Activated T-helper 1 cell treated with anti-CD3 and anti-CD28 coated beads, Interleukin-12 subunit alpha, Interleukin-12 subunit beta, Interleukin-2, Interleukin-4 antibody, amounts not matched to agents 30 ng/mL and 10 ng/mL and 1 ng/mL, durations not matched to agents 14 hours and 24 hours and 36 hours (primary cell): ENCODE data around the gene HSPA1L. TPM values are rescaled to one million over a fixed set of nuclear protein-coding genes. Genes with fewer than 3 reads are reported as not detected.

ENCODE experiments used
- DNase-seq: peaks from one replicate; pipeline ENCODE4 v3.0.0; 2021; ENCODE audit warnings: low spot score
- H3K27ac Mint-ChIP-seq: one replicate; pipeline ENCODE4 v1.8.0; 2021; ENCODE audit warnings: mild to moderate bottlenecking, mixed read lengths
- H3K27me3 Mint-ChIP-seq: one replicate; pipeline ENCODE4 v1.8.0; 2022; ENCODE audit warnings: mild to moderate bottlenecking, moderate library complexity, mixed read lengths; ENCODE audit not compliant: insufficient read depth
- H3K36me3 Mint-ChIP-seq: one replicate; pipeline ENCODE4 v1.8.0; 2021; ENCODE audit warnings: low read depth, mixed read lengths
- H3K4me1 Mint-ChIP-seq: one replicate; pipeline ENCODE4 v1.8.0; 2021; ENCODE audit warnings: low read depth, mixed read lengths
- H3K4me3 Mint-ChIP-seq: one replicate; pipeline ENCODE4 v1.8.0; 2021; ENCODE audit warnings: mild to moderate bottlenecking, moderate library complexity, mixed read lengths
- H3K9me3 Mint-ChIP-seq: one replicate; pipeline ENCODE4 v1.8.0; 2021; ENCODE audit warnings: mixed read lengths
- intact Hi-C: fragments of 100-400 bp; cut with micrococcal nuclease; formaldehyde crosslinking; loops from one replicate; pipeline ENCODE4 v1.15.1; 2024
- total RNA-seq: library from RNA; stranded (reverse); gene quantifications from 2 replicates; pipeline ENCODE4 v1.2.3, GENCODE V29; 2022

HSPA1L gene
- total RNA-seq, 1 donor from 2014 or later, result 2.2 TPM

- H3K9me3 Mint-ChIP-seq, result no peaks in the 10 kb centered on the region
- H3K4me1 Mint-ChIP-seq, result peaks cover 4% of the 10 kb centered on the region
- DNase-seq, result no peak
- no peaks in the 10 kb centered on the region for H3K27me3 Mint-ChIP-seq
- H3K36me3 Mint-ChIP-seq, result peaks cover 28% of the 10 kb centered on the region
- intact Hi-C loops, result no loop called here
- H3K27ac Mint-ChIP-seq, result no peak overlapping the region
- no peak overlapping the region for H3K4me3 Mint-ChIP-seq
Measured at GRCh38 chr6:31782126-31782855, 32.8 kb downstream of the HSPA1L start.

GRCh38 chr6:31781244-31782125 is 33.6 kb downstream of the HSPA1L start:
- Mint-ChIP-seq H3K9me3 (no peaks in the 10 kb centered on the region), H3K4me1 (peaks cover 12% of the 10 kb centered on the region), H3K36me3 (peaks cover 28% of the 10 kb centered on the region), H3K27me3 (no peaks in the 10 kb centered on the region), H3K27ac (no peak overlapping the region), H3K4me3 (no peak overlapping the region)
- intact Hi-C loops, result no loop called here
- no peak for DNase-seq

GRCh38 chr6:31780507-31781243 is 34.4 kb downstream of the HSPA1L start:
- intact Hi-C loops, result no loop called here
- H3K4me3 Mint-ChIP-seq, result no peak overlapping the region
- H3K36me3 Mint-ChIP-seq, result peaks cover 26% of the 10 kb centered on the region
- peaks cover 19% of the 10 kb centered on the region for H3K4me1 Mint-ChIP-seq
- no peak overlapping the region for H3K27ac Mint-ChIP-seq
- no peaks in the 10 kb centered on the region for H3K9me3 Mint-ChIP-seq
- H3K27me3 Mint-ChIP-seq, result no peaks in the 10 kb centered on the region
- no peak for DNase-seq

GRCh38 chr6:31779908-31780307 is 35.2 kb downstream of the HSPA1L start:
- no peaks in the 10 kb centered on the region for H3K9me3 Mint-ChIP-seq
- peaks cover 25% of the 10 kb centered on the region for H3K4me1 Mint-ChIP-seq
- H3K27me3 Mint-ChIP-seq, result no peaks in the 10 kb centered on the region
- H3K36me3 Mint-ChIP-seq, result peaks cover 28% of the 10 kb centered on the region
- intact Hi-C loops, result no loop called here
- no peak for DNase-seq
- no peak overlapping the region for H3K27ac Mint-ChIP-seq
- H3K4me3 Mint-ChIP-seq, result no peak overlapping the region

- Mint-ChIP-seq H3K27me3 (no peaks in the 10 kb centered on the region), H3K4me1 (peaks cover 25% of the 10 kb centered on the region), H3K36me3 (peaks cover 22% of the 10 kb centered on the region), H3K27ac (no peak overlapping the region), H3K9me3 (no peaks in the 10 kb centered on the region), H3K4me3 (no peak overlapping the region)
- DNase-seq, result no peak
- intact Hi-C loops, result no loop called here
Measured at GRCh38 chr6:31778999-31779885, 35.8 kb downstream of the HSPA1L start.

- DNase-seq, result no peak
- Mint-ChIP-seq H3K27me3 (no peaks in the 10 kb centered on the region), H3K36me3 (peaks cover 18% of the 10 kb centered on the region), H3K4me1 (peaks cover 25% of the 10 kb centered on the region), H3K9me3 (no peaks in the 10 kb centered on the region), H3K4me3 (no peak overlapping the region), H3K27ac (no peak overlapping the region)
- intact Hi-C loops, result no loop called here
Measured at GRCh38 chr6:31778193-31778592, 36.9 kb downstream of the HSPA1L start.

GRCh38 chr6:31777667-31778050 is 37.4 kb downstream of the HSPA1L start:
- H3K36me3 Mint-ChIP-seq, result peaks cover 15% of the 10 kb centered on the region
- no peak overlapping the region for H3K4me3 Mint-ChIP-seq
- peak overlapping the region; percentile 81 for H3K27ac Mint-ChIP-seq
- H3K4me1 Mint-ChIP-seq, result peaks cover 25% of the 10 kb centered on the region
- intact Hi-C loops, result loop anchor here (1.0 to 2.0 kb wide), 5 partner anchors 18 to 75 kb away; partner anchors contain the start of genes ABHD16A and VARS1
- no peaks in the 10 kb centered on the region for H3K27me3 Mint-ChIP-seq
- no peaks in the 10 kb centered on the region for H3K9me3 Mint-ChIP-seq
- DNase-seq, result no peak

- peak within 1 kb of the TSS; percentile 87 for H3K27ac Mint-ChIP-seq
- H3K27me3 Mint-ChIP-seq, result no peaks in the 10 kb centered on the region
- peaks cover 11% of the 10 kb centered on the region for H3K36me3 Mint-ChIP-seq
- intact Hi-C loops, result loop anchor here (1.0 to 2.0 kb wide), 5 partner anchors 18 to 74 kb away; partner anchors contain the start of genes ABHD16A and VARS1
- peak; percentile 68 for DNase-seq
- no peak within 1 kb of the TSS for H3K4me3 Mint-ChIP-seq
- H3K4me1 Mint-ChIP-seq, result peaks cover 25% of the 10 kb centered on the region
- no peaks in the 10 kb centered on the region for H3K9me3 Mint-ChIP-seq
Measured at GRCh38 chr6:31776989-31777666, 38.0 kb downstream of the HSPA1L start, which contains the start of gene VWA7. Gene VWA7, minus strand, starts transcription at chr6:31777328. Its CDS starts 549 bp downstream, at chr6:31776779.

GRCh38 chr6:31776485-31776988 is 38.5 kb downstream of the HSPA1L start:
- intact Hi-C loops, result loop anchor here (2.0 kb wide), 3 partner anchors 36 to 74 kb away; partner anchors contain the start of gene ABHD16A
- peaks cover 12% of the 10 kb centered on the region for H3K36me3 Mint-ChIP-seq
- no peak overlapping the region for H3K4me3 Mint-ChIP-seq
- DNase-seq, result no peak
- H3K27me3 Mint-ChIP-seq, result no peaks in the 10 kb centered on the region
- peak overlapping the region; percentile 87 for H3K27ac Mint-ChIP-seq
- no peaks in the 10 kb centered on the region for H3K9me3 Mint-ChIP-seq
- peaks cover 26% of the 10 kb centered on the region for H3K4me1 Mint-ChIP-seq

- H3K27me3 Mint-ChIP-seq, result no peaks in the 10 kb centered on the region
- H3K27ac Mint-ChIP-seq, result peak overlapping the region; percentile 87
- no peak overlapping the region for H3K4me3 Mint-ChIP-seq
- peaks cover 31% of the 10 kb centered on the region for H3K4me1 Mint-ChIP-seq
- intact Hi-C loops, result loop anchor here (2.0 kb wide), 3 partner anchors 37 to 73 kb away; partner anchors contain the start of gene ABHD16A
- no peak for DNase-seq
- H3K36me3 Mint-ChIP-seq, result peaks cover 12% of the 10 kb centered on the region
- no peaks in the 10 kb centered on the region for H3K9me3 Mint-ChIP-seq
Measured at GRCh38 chr6:31775633-31776484, 39.2 kb downstream of the HSPA1L start.

GRCh38 chr6:31775184-31775583 is 39.9 kb downstream of the HSPA1L start:
- Mint-ChIP-seq H3K36me3 (peaks cover 11% of the 10 kb centered on the region), H3K4me1 (peaks cover 31% of the 10 kb centered on the region), H3K27me3 (no peaks in the 10 kb centered on the region), H3K27ac (peak overlapping the region; percentile 74), H3K9me3 (no peaks in the 10 kb centered on the region), H3K4me3 (no peak overlapping the region)
- intact Hi-C loops, result no loop called here
- no peak for DNase-seq
